ENCODE data around the gene ZNF219. TPM values are rescaled to one million over a fixed set of nuclear protein-coding genes. Genes with fewer than 3 reads are reported as not detected.
A peak's percentile ranks its signal among the peaks of the same experiment; 100 is the strongest.

The ZNF219 gene
- total RNA-seq = 9.4 and 11.0 TPM in 2 replicates

GRCh38 chr14:21098076-21098891, at the start of gene ZNF219:
TSS of gene ZNF219 (minus strand) at chr14:21098655. CDS start at chr14:21093591, 5,064 bp downstream.
- intact Hi-C loops (cut with micrococcal nuclease) = no loop called here
- H3K36me3 Mint-ChIP-seq (ENCODE audit: low read depth) = no peaks in the 10 kb centered on the region
- H3K9me3 Mint-ChIP-seq = no peaks in the 10 kb centered on the region
- peaks cover 36% of the 10 kb centered on the region for H3K4me1 Mint-ChIP-seq (ENCODE audit: low read depth)
- H3K27me3 Mint-ChIP-seq (ENCODE audit: low read depth) = peaks cover 14% of the 10 kb centered on the region
- H3K27ac Mint-ChIP-seq = peak within 1 kb of the TSS; percentile 67
- DNase-seq (ENCODE audit: low spot score) = no peak
- H3K4me3 Mint-ChIP-seq (ENCODE audit: low read depth) = peak within 1 kb of the TSS; percentile 88

DNA sequence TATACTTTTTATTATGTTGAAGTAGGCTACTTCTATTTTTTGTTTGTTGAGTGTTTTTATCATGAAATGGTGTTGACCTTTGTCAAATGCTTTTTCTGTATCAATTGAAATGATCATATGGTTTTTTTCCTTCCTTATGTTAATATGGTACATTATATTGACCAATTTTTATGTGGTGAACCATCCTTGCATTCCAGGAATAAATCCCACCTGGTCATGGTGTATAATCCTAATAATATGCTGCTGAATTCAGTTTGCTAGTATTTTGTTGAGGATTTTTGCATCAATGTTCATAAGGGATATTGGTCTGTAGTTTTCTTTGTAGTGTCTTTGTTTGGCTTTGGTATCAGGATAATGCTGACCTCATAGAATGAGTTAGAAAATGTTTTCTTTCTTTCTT, 47.0 kb upstream of the ZNF219 start:
- peaks cover 23% of the 10 kb centered on the region for H3K9me3 Mint-ChIP-seq
- H3K36me3 Mint-ChIP-seq (ENCODE audit: low read depth) = no peaks in the 10 kb centered on the region
- no peak overlapping the region for H3K27ac Mint-ChIP-seq
- H3K4me1 Mint-ChIP-seq (ENCODE audit: low read depth) = no peaks in the 10 kb centered on the region
- H3K27me3 Mint-ChIP-seq (ENCODE audit: low read depth) = peaks cover 4% of the 10 kb centered on the region
- no peak for DNase-seq (ENCODE audit: low spot score)
- intact Hi-C loops (cut with micrococcal nuclease) = no loop called here
- H3K4me3 Mint-ChIP-seq (ENCODE audit: low read depth) = no peak overlapping the region

- no peak for DNase-seq (ENCODE audit: low spot score)
- Mint-ChIP-seq H3K4me3 (ENCODE audit: low read depth) (no peak overlapping the region), H3K27ac (no peak overlapping the region), H3K36me3 (ENCODE audit: low read depth) (no peaks in the 10 kb centered on the region), H3K9me3 (peaks cover 23% of the 10 kb centered on the region), H3K27me3 (ENCODE audit: low read depth) (peaks cover 2% of the 10 kb centered on the region), H3K4me1 (ENCODE audit: low read depth) (no peaks in the 10 kb centered on the region)
- intact Hi-C loops (cut with micrococcal nuclease) = no loop called here
Observed at GRCh38 chr14:21142357-21142756, 43.9 kb upstream of the ZNF219 start.

- Mint-ChIP-seq H3K36me3 (ENCODE audit: low read depth) (no peaks in the 10 kb centered on the region), H3K4me3 (ENCODE audit: low read depth) (no peak overlapping the region), H3K27me3 (ENCODE audit: low read depth) (peaks cover 4% of the 10 kb centered on the region), H3K4me1 (ENCODE audit: low read depth) (no peaks in the 10 kb centered on the region), H3K27ac (no peak overlapping the region), H3K9me3 (no peaks in the 10 kb centered on the region)
- DNase-seq (ENCODE audit: low spot score) = no peak
- intact Hi-C loops (cut with micrococcal nuclease) = no loop called here
Observed at GRCh38 chr14:21136024-21136423, 37.6 kb upstream of the ZNF219 start.

DNA sequence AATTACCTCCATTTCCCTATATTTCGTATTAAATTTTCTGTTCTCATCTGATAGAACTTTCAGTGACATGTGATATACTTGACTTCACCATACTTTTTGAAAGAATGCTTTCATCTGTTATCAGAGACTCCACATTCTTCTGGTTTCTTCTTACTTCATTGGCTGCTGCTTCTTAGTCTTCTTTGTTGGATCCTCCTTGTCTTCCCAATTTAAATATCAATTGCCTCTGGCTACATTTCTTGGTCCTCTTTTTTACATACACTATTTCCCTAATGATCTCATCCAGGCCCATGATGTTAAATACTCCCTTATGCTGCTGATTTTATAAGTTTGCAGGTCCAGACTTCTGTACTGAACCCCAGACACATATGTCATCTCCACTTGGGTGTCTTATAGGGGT, 35.4 kb upstream of the ZNF219 start:
- no peak for DNase-seq (ENCODE audit: low spot score)
- no peaks in the 10 kb centered on the region for H3K4me1 Mint-ChIP-seq (ENCODE audit: low read depth)
- H3K4me3 Mint-ChIP-seq (ENCODE audit: low read depth) = no peak overlapping the region
- H3K9me3 Mint-ChIP-seq = no peaks in the 10 kb centered on the region
- intact Hi-C loops (cut with micrococcal nuclease) = no loop called here
- no peaks in the 10 kb centered on the region for H3K36me3 Mint-ChIP-seq (ENCODE audit: low read depth)
- H3K27ac Mint-ChIP-seq = no peak overlapping the region
- peaks cover 8% of the 10 kb centered on the region for H3K27me3 Mint-ChIP-seq (ENCODE audit: low read depth)

GRCh38 chr14:21123429-21123828, 25.0 kb upstream of the ZNF219 start:
- H3K4me3 Mint-ChIP-seq (ENCODE audit: low read depth) = no peak overlapping the region
- no peak overlapping the region for H3K27ac Mint-ChIP-seq
- no peak for DNase-seq (ENCODE audit: low spot score)
- intact Hi-C loops (cut with micrococcal nuclease) = no loop called here
- peaks cover 17% of the 10 kb centered on the region for H3K27me3 Mint-ChIP-seq (ENCODE audit: low read depth)
- no peaks in the 10 kb centered on the region for H3K9me3 Mint-ChIP-seq
- H3K36me3 Mint-ChIP-seq (ENCODE audit: low read depth) = no peaks in the 10 kb centered on the region
- H3K4me1 Mint-ChIP-seq (ENCODE audit: low read depth) = peaks cover 4% of the 10 kb centered on the region

- H3K27ac Mint-ChIP-seq = no peak overlapping the region
- H3K4me3 Mint-ChIP-seq (ENCODE audit: low read depth) = no peak overlapping the region
- peaks cover 4% of the 10 kb centered on the region for H3K4me1 Mint-ChIP-seq (ENCODE audit: low read depth)
- peaks cover 1% of the 10 kb centered on the region for H3K27me3 Mint-ChIP-seq (ENCODE audit: low read depth)
- DNase-seq (ENCODE audit: low spot score) = no peak
- H3K9me3 Mint-ChIP-seq = no peaks in the 10 kb centered on the region
- intact Hi-C loops (cut with micrococcal nuclease) = no loop called here
- no peaks in the 10 kb centered on the region for H3K36me3 Mint-ChIP-seq (ENCODE audit: low read depth)
Observed at GRCh38 chr14:21121122-21121521, 22.7 kb upstream of the ZNF219 start.

GRCh38 chr14:21120686-21121085, 22.2 kb upstream of the ZNF219 start:
- H3K4me3 Mint-ChIP-seq (ENCODE audit: low read depth) = no peak overlapping the region
- no peaks in the 10 kb centered on the region for H3K9me3 Mint-ChIP-seq
- H3K27me3 Mint-ChIP-seq (ENCODE audit: low read depth) = no peaks in the 10 kb centered on the region
- intact Hi-C loops (cut with micrococcal nuclease) = no loop called here
- no peak overlapping the region for H3K27ac Mint-ChIP-seq
- peaks cover 4% of the 10 kb centered on the region for H3K4me1 Mint-ChIP-seq (ENCODE audit: low read depth)
- H3K36me3 Mint-ChIP-seq (ENCODE audit: low read depth) = no peaks in the 10 kb centered on the region
- DNase-seq (ENCODE audit: low spot score) = no peak

DNA sequence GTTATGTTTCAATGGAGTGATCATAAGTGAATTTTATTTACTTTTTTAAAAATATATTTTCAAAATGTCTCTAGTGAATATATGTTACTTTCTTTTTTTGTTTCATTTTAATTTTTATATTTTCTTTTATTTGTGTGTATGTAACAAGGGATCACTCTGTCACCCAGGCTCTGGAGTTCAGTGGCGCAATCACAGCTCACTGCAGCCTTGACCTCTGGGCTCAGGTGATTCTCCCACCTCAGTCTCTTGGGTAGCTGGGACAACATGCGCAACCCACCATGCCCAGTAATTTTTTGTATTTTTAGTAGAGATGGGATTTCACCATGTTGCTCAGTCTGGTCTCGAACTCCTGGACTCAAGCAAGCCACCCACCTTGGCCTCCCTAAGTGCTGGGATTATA, 20.5 kb upstream of the ZNF219 start:
- Mint-ChIP-seq H3K27ac (no peak overlapping the region), H3K27me3 (ENCODE audit: low read depth) (no peaks in the 10 kb centered on the region), H3K4me1 (ENCODE audit: low read depth) (peaks cover 4% of the 10 kb centered on the region), H3K4me3 (ENCODE audit: low read depth) (no peak overlapping the region), H3K36me3 (ENCODE audit: low read depth) (no peaks in the 10 kb centered on the region), H3K9me3 (no peaks in the 10 kb centered on the region)
- DNase-seq (ENCODE audit: low spot score) = no peak
- intact Hi-C loops (cut with micrococcal nuclease) = no loop called here

DNA sequence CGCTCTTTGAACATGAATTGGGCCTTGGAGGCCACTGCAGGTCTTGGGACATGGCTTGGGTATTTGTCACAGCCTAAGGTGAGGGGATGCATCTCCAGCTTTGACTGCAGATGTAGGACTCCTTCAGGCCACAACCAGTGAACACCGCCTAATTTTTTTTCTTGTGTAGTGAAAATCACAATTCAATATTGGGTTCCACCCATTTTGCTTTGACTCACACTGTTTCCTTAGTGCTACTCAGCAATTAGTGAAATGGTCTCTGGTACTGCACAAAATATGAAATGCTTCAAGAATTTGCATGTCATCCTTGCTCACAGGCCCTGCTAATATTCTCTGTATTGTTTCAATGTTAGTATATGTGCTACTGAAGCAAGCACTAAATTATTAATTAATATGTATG, 14.9 kb upstream of the ZNF219 start:
- intact Hi-C loops (cut with micrococcal nuclease) = no loop called here
- H3K27me3 Mint-ChIP-seq (ENCODE audit: low read depth) = no peaks in the 10 kb centered on the region
- H3K4me1 Mint-ChIP-seq (ENCODE audit: low read depth) = peaks cover 11% of the 10 kb centered on the region
- DNase-seq (ENCODE audit: low spot score) = no peak
- no peaks in the 10 kb centered on the region for H3K36me3 Mint-ChIP-seq (ENCODE audit: low read depth)
- H3K9me3 Mint-ChIP-seq = no peaks in the 10 kb centered on the region
- no peak overlapping the region for H3K27ac Mint-ChIP-seq
- no peak overlapping the region for H3K4me3 Mint-ChIP-seq (ENCODE audit: low read depth)

- H3K9me3 Mint-ChIP-seq = no peaks in the 10 kb centered on the region
- DNase-seq (ENCODE audit: low spot score) = no peak
- peaks cover 11% of the 10 kb centered on the region for H3K4me1 Mint-ChIP-seq (ENCODE audit: low read depth)
- intact Hi-C loops (cut with micrococcal nuclease) = no loop called here
- H3K36me3 Mint-ChIP-seq (ENCODE audit: low read depth) = no peaks in the 10 kb centered on the region
- no peak overlapping the region for H3K4me3 Mint-ChIP-seq (ENCODE audit: low read depth)
- H3K27me3 Mint-ChIP-seq (ENCODE audit: low read depth) = no peaks in the 10 kb centered on the region
- H3K27ac Mint-ChIP-seq = no peak overlapping the region
Observed at GRCh38 chr14:21112255-21112654, 13.8 kb upstream of the ZNF219 start.

DNA sequence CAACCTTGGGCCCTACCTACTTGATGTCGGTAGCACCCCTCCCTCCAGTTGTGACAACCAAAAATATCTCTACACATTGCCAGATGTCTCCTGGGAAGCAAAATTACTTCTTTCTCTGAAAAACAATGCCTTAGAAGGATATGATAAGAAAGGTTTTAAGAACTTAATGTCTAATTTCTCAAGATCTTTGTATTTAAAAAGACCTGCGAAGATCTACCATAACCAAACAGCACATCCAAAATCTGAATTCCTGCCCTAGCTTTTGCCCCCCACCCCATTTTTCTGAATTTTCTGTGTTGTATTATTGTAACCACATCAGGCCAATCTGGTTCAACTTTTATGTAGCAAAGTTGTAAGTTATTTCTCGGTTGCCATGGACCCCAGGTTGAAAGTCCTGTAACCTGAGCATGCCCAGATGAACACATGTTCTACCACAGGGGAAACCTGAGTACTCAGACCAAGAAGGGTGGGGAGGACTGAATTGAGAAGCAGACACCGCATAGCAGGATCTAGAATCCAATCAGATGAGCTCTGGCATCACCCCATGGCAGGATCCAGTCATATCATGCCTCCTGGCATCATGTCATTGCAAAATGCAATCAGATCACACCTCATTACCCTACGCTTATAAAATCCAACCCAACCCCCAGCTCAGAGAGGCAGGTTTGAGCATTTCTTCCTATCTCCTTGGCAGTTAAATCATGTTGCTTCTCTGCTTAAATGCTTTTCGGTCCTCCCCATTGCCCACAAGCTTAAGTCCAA, 11.1 kb upstream of the ZNF219 start:
- Mint-ChIP-seq H3K27me3 (ENCODE audit: low read depth) (no peaks in the 10 kb centered on the region), H3K9me3 (no peaks in the 10 kb centered on the region), H3K4me1 (ENCODE audit: low read depth) (peaks cover 24% of the 10 kb centered on the region), H3K36me3 (ENCODE audit: low read depth) (no peaks in the 10 kb centered on the region), H3K4me3 (ENCODE audit: low read depth) (no peak overlapping the region), H3K27ac (peak overlapping the region; percentile 61)
- intact Hi-C loops (cut with micrococcal nuclease) = no loop called here
- no peak for DNase-seq (ENCODE audit: low spot score)

DNA sequence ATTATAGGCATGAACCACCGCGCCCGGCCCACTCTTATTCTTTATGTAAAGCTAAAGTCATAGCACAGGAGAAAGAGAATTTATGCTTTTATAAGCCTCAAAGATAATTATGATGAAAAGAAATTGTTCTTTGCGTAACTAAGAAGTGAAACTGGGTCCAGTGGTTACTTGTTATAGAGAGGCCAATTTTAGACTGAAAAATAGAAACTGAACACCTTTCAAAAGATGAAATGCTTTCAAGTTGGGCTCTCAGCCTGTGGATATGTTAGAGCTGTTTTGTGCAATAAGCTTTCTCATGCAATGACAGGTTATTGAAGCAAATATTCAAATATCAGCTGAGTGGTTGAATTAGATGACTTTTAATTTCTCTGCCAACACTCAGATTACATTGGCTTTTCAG, 10.3 kb upstream of the ZNF219 start:
- Mint-ChIP-seq H3K4me3 (ENCODE audit: low read depth) (no peak overlapping the region), H3K4me1 (ENCODE audit: low read depth) (peaks cover 25% of the 10 kb centered on the region), H3K27me3 (ENCODE audit: low read depth) (no peaks in the 10 kb centered on the region)

More for the DNA sequence above, 10.3 kb upstream of the ZNF219 start:
- Mint-ChIP-seq H3K36me3 (ENCODE audit: low read depth) (no peaks in the 10 kb centered on the region), H3K9me3 (no peaks in the 10 kb centered on the region), H3K27ac (no peak overlapping the region)
- DNase-seq (ENCODE audit: low spot score) = no peak
- intact Hi-C loops (cut with micrococcal nuclease) = no loop called here
